ENCODE measurements around the gene CASR.
"Not testable (repeated sequence)": the region's sequence is repeated elsewhere in the genome, so short reads cannot be mapped to it uniquely, and the experiment has no call there.

CASR gene

GRCh38 chr3:122169911-122170310 lies 13.6 kb upstream of the CASR start:
- ATAC-seq, result no peak
- TF ChIP-seq ZFP30 (CRISPR knock-in tag; IDR thresholded peaks at IDR 0.05), result no peak
- TF ChIP-seq ZNF8 (CRISPR knock-in tag; IDR thresholded peaks at IDR 0.05), result no peak
- TF ChIP-seq ESRRG (CRISPR knock-in tag; IDR thresholded peaks at IDR 0.05), result no peak
- no peak for TF ChIP-seq GLIS3 (CRISPR knock-in tag; IDR thresholded peaks at IDR 0.05)
- TF ChIP-seq, protein P1, sequence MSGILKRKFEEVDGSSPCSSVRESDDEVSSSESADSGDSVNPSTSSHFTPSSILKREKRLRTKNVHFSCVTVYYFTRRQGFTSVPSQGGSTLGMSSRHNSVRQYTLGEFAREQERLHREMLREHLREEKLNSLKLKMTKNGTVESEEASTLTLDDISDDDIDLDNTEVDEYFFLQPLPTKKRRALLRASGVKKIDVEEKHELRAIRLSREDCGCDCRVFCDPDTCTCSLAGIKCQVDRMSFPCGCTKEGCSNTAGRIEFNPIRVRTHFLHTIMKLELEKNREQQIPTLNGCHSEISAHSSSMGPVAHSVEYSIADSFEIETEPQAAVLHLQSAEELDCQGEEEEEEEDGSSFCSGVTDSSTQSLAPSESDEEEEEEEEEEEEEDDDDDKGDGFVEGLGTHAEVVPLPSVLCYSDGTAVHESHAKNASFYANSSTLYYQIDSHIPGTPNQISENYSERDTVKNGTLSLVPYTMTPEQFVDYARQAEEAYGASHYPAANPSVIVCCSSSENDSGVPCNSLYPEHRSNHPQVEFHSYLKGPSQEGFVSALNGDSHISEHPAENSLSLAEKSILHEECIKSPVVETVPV (CRISPR knock-in tag; IDR thresholded peaks at IDR 0.05), result no peak
- no peak for TF ChIP-seq ISL1 (CRISPR knock-in tag; IDR thresholded peaks at IDR 0.05)
- no peak for TF ChIP-seq ARNTL (CRISPR knock-in tag; IDR thresholded peaks at IDR 0.05; ENCODE audit: borderline replicate concordance, low read depth)
- TF ChIP-seq, protein P2, sequence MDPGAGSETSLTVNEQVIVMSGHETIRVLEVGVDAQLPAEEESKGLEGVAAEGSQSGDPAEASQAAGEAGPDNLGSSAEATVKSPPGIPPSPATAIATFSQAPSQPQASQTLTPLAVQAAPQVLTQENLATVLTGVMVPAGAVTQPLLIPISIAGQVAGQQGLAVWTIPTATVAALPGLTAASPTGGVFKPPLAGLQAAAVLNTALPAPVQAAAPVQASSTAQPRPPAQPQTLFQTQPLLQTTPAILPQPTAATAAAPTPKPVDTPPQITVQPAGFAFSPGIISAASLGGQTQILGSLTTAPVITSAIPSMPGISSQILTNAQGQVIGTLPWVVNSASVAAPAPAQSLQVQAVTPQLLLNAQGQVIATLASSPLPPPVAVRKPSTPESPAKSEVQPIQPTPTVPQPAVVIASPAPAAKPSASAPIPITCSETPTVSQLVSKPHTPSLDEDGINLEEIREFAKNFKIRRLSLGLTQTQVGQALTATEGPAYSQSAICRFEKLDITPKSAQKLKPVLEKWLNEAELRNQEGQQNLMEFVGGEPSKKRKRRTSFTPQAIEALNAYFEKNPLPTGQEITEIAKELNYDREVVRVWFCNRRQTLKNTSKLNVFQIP (CRISPR knock-in tag; IDR thresholded peaks at IDR 0.05; ENCODE audit: borderline replicate concordance, low read depth), result no peak
- no peak for TF ChIP-seq OSR1 (CRISPR knock-in tag; IDR thresholded peaks at IDR 0.05)
- TF ChIP-seq TOX (CRISPR knock-in tag; IDR thresholded peaks at IDR 0.05; ENCODE audit: borderline replicate concordance), result no peak
- TF ChIP-seq PATZ1 (CRISPR knock-in tag; IDR thresholded peaks at IDR 0.05; ENCODE audit: borderline replicate concordance), result no peak
- TF ChIP-seq, protein P3, sequence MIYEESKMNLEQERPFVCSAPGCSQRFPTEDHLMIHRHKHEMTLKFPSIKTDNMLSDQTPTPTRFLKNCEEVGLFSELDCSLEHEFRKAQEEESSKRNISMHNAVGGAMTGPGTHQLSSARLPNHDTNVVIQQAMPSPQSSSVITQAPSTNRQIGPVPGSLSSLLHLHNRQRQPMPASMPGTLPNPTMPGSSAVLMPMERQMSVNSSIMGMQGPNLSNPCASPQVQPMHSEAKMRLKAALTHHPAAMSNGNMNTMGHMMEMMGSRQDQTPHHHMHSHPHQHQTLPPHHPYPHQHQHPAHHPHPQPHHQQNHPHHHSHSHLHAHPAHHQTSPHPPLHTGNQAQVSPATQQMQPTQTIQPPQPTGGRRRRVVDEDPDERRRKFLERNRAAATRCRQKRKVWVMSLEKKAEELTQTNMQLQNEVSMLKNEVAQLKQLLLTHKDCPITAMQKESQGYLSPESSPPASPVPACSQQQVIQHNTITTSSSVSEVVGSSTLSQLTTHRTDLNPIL (CRISPR knock-in tag; IDR thresholded peaks at IDR 0.05; ENCODE audit: low read depth), result no peak
- no peak for TF ChIP-seq ZNF565 (CRISPR knock-in tag; conservative IDR thresholded peaks at IDR 0.05; ENCODE audit: low read depth)
- no peak for TF ChIP-seq TCF4 (CRISPR knock-in tag; IDR thresholded peaks at IDR 0.05; ENCODE audit: borderline replicate concordance)
- no peak for TF ChIP-seq BACH2 (CRISPR knock-in tag; IDR thresholded peaks at IDR 0.05; ENCODE audit: borderline replicate concordance)

- ATAC-seq, result not testable (repeated sequence)
Observed at GRCh38 chr3:122171361-122171760, 12.1 kb upstream of the CASR start.

- TF ChIP-seq RARB (CRISPR knock-in tag; IDR thresholded peaks at IDR 0.05) (no peak), ZNF8 (CRISPR knock-in tag; IDR thresholded peaks at IDR 0.05) (no peak), BACH2 (CRISPR knock-in tag; IDR thresholded peaks at IDR 0.05; ENCODE audit: borderline replicate concordance) (no peak), ZFP3 (CRISPR knock-in tag; IDR thresholded peaks at IDR 0.05) (no peak), ZC3H10 (CRISPR knock-in tag; IDR thresholded peaks at IDR 0.05) (no peak), ZNF70 (CRISPR knock-in tag; IDR thresholded peaks at IDR 0.05) (no peak), ARNTL (CRISPR knock-in tag; IDR thresholded peaks at IDR 0.05; ENCODE audit: borderline replicate concordance, low read depth) (no peak), ZFP30 (CRISPR knock-in tag; IDR thresholded peaks at IDR 0.05) (no peak), TCF4 (CRISPR knock-in tag; IDR thresholded peaks at IDR 0.05; ENCODE audit: borderline replicate concordance) (no peak), ESRRG (CRISPR knock-in tag; IDR thresholded peaks at IDR 0.05) (no peak), TOX (CRISPR knock-in tag; IDR thresholded peaks at IDR 0.05; ENCODE audit: borderline replicate concordance) (no peak), PPARA (CRISPR knock-in tag; IDR thresholded peaks at IDR 0.05; ENCODE audit: borderline replicate concordance) (no peak)
- TF ChIP-seq, protein P4, sequence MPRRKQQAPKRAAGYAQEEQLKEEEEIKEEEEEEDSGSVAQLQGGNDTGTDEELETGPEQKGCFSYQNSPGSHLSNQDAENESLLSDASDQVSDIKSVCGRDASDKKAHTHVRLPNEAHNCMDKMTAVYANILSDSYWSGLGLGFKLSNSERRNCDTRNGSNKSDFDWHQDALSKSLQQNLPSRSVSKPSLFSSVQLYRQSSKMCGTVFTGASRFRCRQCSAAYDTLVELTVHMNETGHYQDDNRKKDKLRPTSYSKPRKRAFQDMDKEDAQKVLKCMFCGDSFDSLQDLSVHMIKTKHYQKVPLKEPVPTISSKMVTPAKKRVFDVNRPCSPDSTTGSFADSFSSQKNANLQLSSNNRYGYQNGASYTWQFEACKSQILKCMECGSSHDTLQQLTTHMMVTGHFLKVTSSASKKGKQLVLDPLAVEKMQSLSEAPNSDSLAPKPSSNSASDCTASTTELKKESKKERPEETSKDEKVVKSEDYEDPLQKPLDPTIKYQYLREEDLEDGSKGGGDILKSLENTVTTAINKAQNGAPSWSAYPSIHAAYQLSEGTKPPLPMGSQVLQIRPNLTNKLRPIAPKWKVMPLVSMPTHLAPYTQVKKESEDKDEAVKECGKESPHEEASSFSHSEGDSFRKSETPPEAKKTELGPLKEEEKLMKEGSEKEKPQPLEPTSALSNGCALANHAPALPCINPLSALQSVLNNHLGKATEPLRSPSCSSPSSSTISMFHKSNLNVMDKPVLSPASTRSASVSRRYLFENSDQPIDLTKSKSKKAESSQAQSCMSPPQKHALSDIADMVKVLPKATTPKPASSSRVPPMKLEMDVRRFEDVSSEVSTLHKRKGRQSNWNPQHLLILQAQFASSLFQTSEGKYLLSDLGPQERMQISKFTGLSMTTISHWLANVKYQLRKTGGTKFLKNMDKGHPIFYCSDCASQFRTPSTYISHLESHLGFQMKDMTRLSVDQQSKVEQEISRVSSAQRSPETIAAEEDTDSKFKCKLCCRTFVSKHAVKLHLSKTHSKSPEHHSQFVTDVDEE (CRISPR knock-in tag; IDR thresholded peaks at IDR 0.05), result no peak
- TF ChIP-seq, protein P3 (CRISPR knock-in tag; IDR thresholded peaks at IDR 0.05; ENCODE audit: low read depth), result no peak
- ATAC-seq, result no peak
Observed at GRCh38 chr3:122178711-122179110, 4.8 kb upstream of the CASR start.
